ENCODE data around the gene PTGER1.

DNA sequence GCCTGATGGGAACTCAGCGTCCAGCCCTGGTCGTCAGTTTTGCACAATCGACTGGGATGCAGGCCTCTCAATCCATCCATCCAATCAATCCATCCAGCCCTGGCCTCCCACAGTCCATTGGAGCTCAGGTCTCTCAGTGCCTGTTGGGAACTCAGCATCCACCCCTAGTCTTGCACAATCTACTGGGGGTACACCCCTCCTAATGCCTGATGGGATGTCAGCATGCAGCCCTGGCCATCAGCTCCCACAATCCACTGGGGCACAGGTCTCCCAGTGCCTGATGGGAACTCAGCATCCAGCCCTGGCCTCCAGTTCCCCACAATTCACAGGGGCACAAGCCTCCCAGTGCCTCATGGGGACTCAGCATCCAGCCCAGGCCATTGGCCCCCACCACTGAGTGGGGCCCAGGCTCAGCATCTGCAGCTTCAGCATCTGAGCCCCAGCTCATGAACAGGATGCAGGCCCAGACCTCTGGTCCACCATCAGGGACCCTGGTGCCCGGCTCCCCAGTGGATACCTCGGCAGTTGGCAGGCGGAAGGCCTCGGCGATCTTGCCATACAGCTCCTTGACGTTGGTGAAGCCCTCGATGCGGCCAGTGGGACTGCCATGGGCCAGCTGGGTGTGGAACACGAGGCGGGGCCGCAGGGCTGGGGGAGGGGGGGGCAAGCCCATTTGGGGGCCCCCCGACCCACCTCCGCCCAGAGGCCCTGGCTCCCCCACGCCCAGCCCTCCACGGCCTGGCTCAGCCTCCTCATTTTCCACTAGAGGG lies 7.2 kb upstream of the PTGER1 start:
- TF ChIP-seq POLR2A (IDR thresholded peaks at IDR 0.05; ENCODE audit: low read length) (no peak), GATA1 (IDR thresholded peaks at IDR 0.05; ENCODE audit: low read depth, low read length) (no peak)
